Measurements from ENCODE around the gene ZNF839.

GRCh38 chr14:102345232-102345631 is 25.7 kb downstream of the ZNF839 start:
- no peak for TF ChIP-seq CTCF (IDR thresholded peaks at IDR 0.05; ENCODE audit: poor library complexity)
- no peak for TF ChIP-seq EZH2phosphoT487 (IDR thresholded peaks at IDR 0.05; ENCODE audit: low read depth, severe bottlenecking, unreplicated experiment)
- TF ChIP-seq EZH2 (IDR thresholded peaks at IDR 0.05; ENCODE audit: borderline replicate concordance), result no peak
